Measurements from ENCODE around the gene INPP5A. TPM values are rescaled to one million over a fixed set of nuclear protein-coding genes. Genes with fewer than 3 reads are reported as not detected.

The INPP5A gene
- polyA plus RNA-seq, 4 donors, result 21.1 to 25.0 (median 22.8) TPM

DNA sequence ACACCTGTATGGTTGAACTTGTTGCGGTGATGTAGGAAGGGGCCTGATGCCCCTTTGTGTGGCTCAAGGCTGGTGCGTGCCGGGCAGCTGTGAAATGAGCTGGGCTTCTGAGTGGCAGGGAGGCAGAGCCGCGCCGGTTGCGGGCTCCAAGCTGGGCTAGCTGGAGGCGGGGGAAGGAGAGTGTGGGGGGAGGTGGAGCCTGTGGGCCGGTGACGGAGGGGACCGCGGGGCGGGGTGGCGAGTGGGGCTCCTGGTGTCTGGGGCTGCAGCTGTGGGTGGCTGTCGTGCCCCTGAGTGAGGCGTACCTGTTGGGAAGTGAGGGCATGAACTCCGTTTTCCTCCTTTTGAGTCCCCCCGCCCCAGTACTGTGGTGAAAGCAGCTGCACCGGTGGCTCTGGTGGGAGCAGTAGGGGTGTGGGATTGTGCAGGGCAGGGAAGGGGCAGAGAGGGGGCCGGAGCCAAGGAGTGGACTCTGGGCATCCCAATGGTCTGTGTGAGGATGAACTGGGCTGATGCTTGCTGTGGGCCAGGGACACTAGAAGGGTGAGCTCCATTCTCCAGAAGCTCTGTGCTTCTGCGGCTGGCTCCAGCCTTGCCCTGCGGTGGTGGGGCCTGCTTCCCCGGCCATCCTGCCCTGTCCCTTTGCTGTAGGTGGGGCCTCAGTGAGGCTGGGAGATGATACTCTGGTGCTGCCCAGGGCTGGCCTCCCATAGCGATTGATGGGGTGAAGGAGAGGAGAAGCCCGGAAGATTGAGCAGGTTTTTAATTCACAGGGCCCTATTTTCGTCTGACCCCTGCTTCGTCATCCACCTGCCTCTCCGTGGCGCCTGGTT lies 41.7 kb downstream of the INPP5A start:
- Histone ChIP-seq H3K9me3 (ENCODE audit: control insufficient read depth in 2 of 2, insufficient read depth in 1 of 2, low read depth in 1 of 2, low read length in 1 of 2) (peaks cover 0 to 3% of the 10 kb centered on the region in 2 donors), H3K4me1 (ENCODE audit: control insufficient read depth in 3 of 3, insufficient read depth in 2 of 3, low read depth in 1 of 3, low read length in 2 of 3) (peaks cover 7 to 19% (median 12%) of the 10 kb centered on the region in 3 donors), H3K4me3 (ENCODE audit: low read depth in 1 of 3, low read length in 3 of 3) (no peak overlapping the region), H3K27me3 (ENCODE audit: control insufficient read depth in 3 of 3, insufficient read depth in 3 of 3, low read length in 3 of 3) (no peaks in the 10 kb centered on the region), H3K27ac (ENCODE audit: low read depth in 1 of 3, low read length in 2 of 3) (no peak overlapping the region), H3K36me3 (ENCODE audit: control insufficient read depth in 3 of 3, insufficient read depth in 2 of 3, low read depth in 1 of 3, low read length in 3 of 3) (peaks cover 0 to 7% (median 0%) of the 10 kb centered on the region in 3 donors)
- DNase-seq, result no peak
- WGBS, 3 donors, result 78 to 86% (median 84%) methylated on average over 27 to 29 of the region's 29 CpGs
- no peak for FAIRE-seq

DNA sequence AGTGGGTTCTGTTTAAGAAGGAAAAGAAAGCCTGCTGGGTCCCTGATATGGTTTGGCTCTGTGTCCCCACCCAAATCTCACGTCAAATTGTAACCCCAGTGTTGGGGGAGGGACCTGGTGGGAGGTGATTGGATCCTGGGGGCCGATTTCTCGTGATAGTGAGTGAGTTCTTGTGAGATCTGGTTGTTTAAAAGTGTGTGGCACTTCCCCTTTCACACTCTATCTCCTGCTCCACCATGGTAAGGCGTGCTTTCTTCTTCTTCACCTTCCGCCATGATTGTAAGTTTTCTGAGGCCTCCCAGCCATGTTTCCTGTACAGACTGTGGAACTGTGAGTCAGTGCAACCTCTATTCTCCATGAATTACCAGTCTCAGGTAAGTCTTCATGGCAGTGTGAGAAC lies 42.6 kb downstream of the INPP5A start:
- no peaks in the 10 kb centered on the region for H3K27me3 ChIP-seq (ENCODE audit: control insufficient read depth in 3 of 3, insufficient read depth in 3 of 3, low read length in 3 of 3)
- H3K4me3 ChIP-seq (ENCODE audit: low read depth in 1 of 3, low read length in 3 of 3), result no peak overlapping the region
- DNase-seq, result no peak
- peaks cover 0 to 7% (median 0%) of the 10 kb centered on the region in 3 donors for H3K36me3 ChIP-seq (ENCODE audit: control insufficient read depth in 3 of 3, insufficient read depth in 2 of 3, low read depth in 1 of 3, low read length in 3 of 3)
- H3K9me3 ChIP-seq (ENCODE audit: control insufficient read depth in 2 of 2, insufficient read depth in 1 of 2, low read depth in 1 of 2, low read length in 1 of 2), result peaks cover 0 to 3% of the 10 kb centered on the region in 2 donors
- H3K4me1 ChIP-seq (ENCODE audit: control insufficient read depth in 3 of 3, insufficient read depth in 2 of 3, low read depth in 1 of 3, low read length in 2 of 3), result peaks cover 5 to 13% (median 9%) of the 10 kb centered on the region in 3 donors
- H3K27ac ChIP-seq (ENCODE audit: low read depth in 1 of 3, low read length in 2 of 3), result no peak overlapping the region
- 87 to 97% (median 91%) methylated on average over 5 of the region's 5 CpGs for WGBS, 3 donors
- FAIRE-seq, result no peak

DNA sequence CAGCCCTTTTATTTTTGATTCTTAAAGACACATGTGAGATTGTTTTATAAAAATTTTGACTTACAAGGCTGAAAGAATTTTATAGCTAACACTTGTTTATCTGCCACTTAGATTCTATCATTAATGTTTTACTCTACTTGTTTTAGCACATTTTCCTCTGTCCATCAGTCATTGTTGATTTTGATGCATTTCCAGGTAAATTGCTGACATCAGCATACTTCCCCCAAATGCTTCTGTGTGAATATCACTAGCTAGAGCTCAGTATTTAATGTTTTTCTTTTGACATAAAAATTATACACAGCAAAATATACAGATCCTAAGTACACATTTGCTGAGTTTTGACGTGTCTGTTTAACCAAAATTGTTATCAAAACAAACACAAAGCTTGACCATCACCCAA lies 43.0 kb downstream of the INPP5A start:
- DNase-seq (no peak), FAIRE-seq (no peak)
- peaks cover 0 to 3% of the 10 kb centered on the region in 2 donors for H3K9me3 ChIP-seq (ENCODE audit: control insufficient read depth in 2 of 2, insufficient read depth in 1 of 2, low read depth in 1 of 2, low read length in 1 of 2)
- H3K36me3 ChIP-seq (ENCODE audit: control insufficient read depth in 3 of 3, insufficient read depth in 2 of 3, low read depth in 1 of 3, low read length in 3 of 3), result peaks cover 0 to 7% (median 0%) of the 10 kb centered on the region in 3 donors
- WGBS, 3 donors, result 66 to 86% (median 85%) methylated on average over 1 of the region's 1 CpG
- H3K27ac ChIP-seq (ENCODE audit: low read depth in 1 of 3, low read length in 2 of 3), result no peak overlapping the region
- peaks cover under 1 to 9% (median 6%) of the 10 kb centered on the region in 3 donors for H3K4me1 ChIP-seq (ENCODE audit: control insufficient read depth in 3 of 3, insufficient read depth in 2 of 3, low read depth in 1 of 3, low read length in 2 of 3)
- no peaks in the 10 kb centered on the region for H3K27me3 ChIP-seq (ENCODE audit: control insufficient read depth in 3 of 3, insufficient read depth in 3 of 3, low read length in 3 of 3)
- no peak overlapping the region for H3K4me3 ChIP-seq (ENCODE audit: low read depth in 1 of 3, low read length in 3 of 3)

DNA sequence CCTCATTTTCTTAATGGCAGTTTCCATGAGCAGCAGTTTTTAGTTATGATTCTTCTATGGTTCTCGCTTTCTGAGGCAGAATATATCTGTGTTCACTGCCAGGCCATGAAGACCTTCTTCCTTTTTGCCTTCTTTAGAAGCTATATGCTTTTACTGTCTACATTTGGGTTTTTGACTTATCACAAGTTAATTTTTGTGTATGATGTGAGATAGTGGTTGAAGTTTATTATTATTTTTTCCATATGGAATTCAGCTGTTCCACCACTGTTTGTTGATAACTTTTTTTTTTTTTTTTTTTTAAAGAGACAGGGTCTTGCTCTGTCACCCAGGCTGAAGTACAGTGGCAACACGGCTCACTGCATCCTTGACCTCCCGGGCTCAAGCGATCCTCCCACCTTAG lies 44.5 kb downstream of the INPP5A start:
- H3K4me1 ChIP-seq (ENCODE audit: control insufficient read depth in 3 of 3, insufficient read depth in 2 of 3, low read depth in 1 of 3, low read length in 2 of 3), result peaks cover 0 to 3% (median 2%) of the 10 kb centered on the region in 3 donors
- no peak for FAIRE-seq

DNA sequence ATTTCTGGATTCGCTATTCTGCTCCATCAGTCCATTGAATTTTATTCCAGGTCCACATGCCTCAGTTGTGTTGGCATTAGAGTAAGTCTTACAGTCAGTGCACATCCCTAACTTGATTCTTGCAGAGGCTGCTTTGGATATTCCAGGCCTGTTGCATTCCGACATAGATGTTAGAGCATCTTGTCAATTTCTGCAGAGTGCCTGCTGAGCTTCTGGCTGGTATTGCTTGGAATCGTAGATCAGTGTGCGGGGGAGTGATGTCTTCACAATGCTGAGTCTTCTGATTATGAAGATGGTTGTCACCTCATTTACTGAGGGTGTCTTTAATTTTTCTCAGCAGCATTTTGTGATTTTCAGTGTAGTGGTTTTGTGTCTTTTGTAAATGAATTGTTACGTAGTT lies 45.2 kb downstream of the INPP5A start:
- no peaks in the 10 kb centered on the region for H3K27me3 ChIP-seq (ENCODE audit: control insufficient read depth in 3 of 3, insufficient read depth in 3 of 3, low read length in 3 of 3)
- FAIRE-seq (no peak), DNase-seq (no peak)
- 92 to 94% (median 93%) methylated on average over 5 of the region's 5 CpGs for WGBS, 3 donors
- H3K4me3 ChIP-seq (ENCODE audit: low read depth in 1 of 3, low read length in 3 of 3), result no peak overlapping the region
- H3K36me3 ChIP-seq (ENCODE audit: control insufficient read depth in 3 of 3, insufficient read depth in 2 of 3, low read depth in 1 of 3, low read length in 3 of 3), result peaks cover 0 to 13% (median 0%) of the 10 kb centered on the region in 3 donors
- H3K27ac ChIP-seq (ENCODE audit: low read depth in 1 of 3, low read length in 2 of 3), result no peak overlapping the region
- H3K4me1 ChIP-seq (ENCODE audit: control insufficient read depth in 3 of 3, insufficient read depth in 2 of 3, low read depth in 1 of 3, low read length in 2 of 3), result peaks cover 0 to 3% (median 0%) of the 10 kb centered on the region in 3 donors
- peaks cover 0 to 3% of the 10 kb centered on the region in 2 donors for H3K9me3 ChIP-seq (ENCODE audit: control insufficient read depth in 2 of 2, insufficient read depth in 1 of 2, low read depth in 1 of 2, low read length in 1 of 2)

More for the DNA sequence above, 44.5 kb downstream of the INPP5A start:
- H3K27ac ChIP-seq (ENCODE audit: low read depth in 1 of 3, low read length in 2 of 3), result no peak overlapping the region
- DNase-seq, result no peak
- H3K27me3 ChIP-seq (ENCODE audit: control insufficient read depth in 3 of 3, insufficient read depth in 3 of 3, low read length in 3 of 3), result no peaks in the 10 kb centered on the region
- H3K9me3 ChIP-seq (ENCODE audit: control insufficient read depth in 2 of 2, insufficient read depth in 1 of 2, low read depth in 1 of 2, low read length in 1 of 2), result peaks cover 0 to 3% of the 10 kb centered on the region in 2 donors
- H3K4me3 ChIP-seq (ENCODE audit: low read depth in 1 of 3, low read length in 3 of 3), result no peak overlapping the region
- peaks cover 0 to 12% (median 0%) of the 10 kb centered on the region in 3 donors for H3K36me3 ChIP-seq (ENCODE audit: control insufficient read depth in 3 of 3, insufficient read depth in 2 of 3, low read depth in 1 of 3, low read length in 3 of 3)
- 91 to 96% (median 93%) methylated on average over 4 of the region's 4 CpGs for WGBS, 3 donors

DNA sequence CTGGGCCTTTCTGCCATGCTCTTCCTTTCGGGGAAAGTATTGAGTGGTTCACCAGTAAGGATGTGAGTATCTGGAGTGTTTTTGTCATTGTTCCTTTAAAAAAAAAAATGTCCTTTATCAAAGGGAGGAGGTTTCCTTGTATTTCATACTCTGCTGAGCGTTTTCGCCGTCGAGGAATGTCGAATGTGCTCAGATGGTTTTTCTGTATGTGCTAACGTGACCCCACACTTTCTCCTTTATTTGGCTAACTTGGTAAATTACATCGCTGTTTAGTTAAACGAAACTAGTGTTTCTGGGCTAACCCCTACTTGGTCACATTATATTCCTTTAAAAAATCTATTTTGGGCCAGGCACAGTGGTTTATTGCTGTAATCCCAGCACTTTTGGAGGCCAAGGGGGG lies 45.9 kb downstream of the INPP5A start:
- H3K9me3 ChIP-seq (ENCODE audit: control insufficient read depth in 2 of 2, insufficient read depth in 1 of 2, low read depth in 1 of 2, low read length in 1 of 2), result peaks cover 0 to 3% of the 10 kb centered on the region in 2 donors
- H3K4me1 ChIP-seq (ENCODE audit: control insufficient read depth in 3 of 3, insufficient read depth in 2 of 3, low read depth in 1 of 3, low read length in 2 of 3), result peaks cover 0 to 6% (median 3%) of the 10 kb centered on the region in 3 donors
- peaks cover 0 to 15% (median 0%) of the 10 kb centered on the region in 3 donors for H3K36me3 ChIP-seq (ENCODE audit: control insufficient read depth in 3 of 3, insufficient read depth in 2 of 3, low read depth in 1 of 3, low read length in 3 of 3)
- H3K27me3 ChIP-seq (ENCODE audit: control insufficient read depth in 3 of 3, insufficient read depth in 3 of 3, low read length in 3 of 3), result no peaks in the 10 kb centered on the region
- 82 to 92% (median 82%) methylated on average over 9 of the region's 9 CpGs for WGBS, 3 donors
- no peak overlapping the region for H3K4me3 ChIP-seq (ENCODE audit: low read depth in 1 of 3, low read length in 3 of 3)
- no peak overlapping the region for H3K27ac ChIP-seq (ENCODE audit: low read depth in 1 of 3, low read length in 2 of 3)
- no peak for DNase-seq
- no peak for FAIRE-seq

DNA sequence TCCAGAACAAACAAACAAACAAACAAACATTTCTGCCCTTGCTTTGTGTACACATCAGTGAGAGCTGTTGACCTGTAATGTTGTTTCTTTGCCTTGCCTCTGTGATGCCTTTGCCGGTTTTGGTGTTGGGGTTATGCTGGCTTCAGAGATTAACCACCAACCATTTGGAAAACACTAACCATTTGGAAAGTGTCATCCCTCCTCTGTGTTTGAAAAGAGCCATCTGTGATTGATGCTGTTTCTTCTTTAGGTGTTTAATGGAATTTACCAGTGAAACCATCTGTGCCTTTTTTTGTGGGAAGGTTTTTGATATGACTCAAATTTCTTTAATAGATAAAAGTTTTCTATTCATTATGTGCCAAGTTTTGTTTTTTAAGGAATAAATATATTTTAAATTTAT lies 46.5 kb downstream of the INPP5A start:
- FAIRE-seq (no peak), DNase-seq (no peak)
- H3K27ac ChIP-seq (ENCODE audit: low read depth in 1 of 3, low read length in 2 of 3), result no peak overlapping the region
- H3K9me3 ChIP-seq (ENCODE audit: control insufficient read depth in 2 of 2, insufficient read depth in 1 of 2, low read depth in 1 of 2, low read length in 1 of 2), result peaks cover 0 to 3% of the 10 kb centered on the region in 2 donors
- peaks cover 0 to 15% (median 0%) of the 10 kb centered on the region in 3 donors for H3K36me3 ChIP-seq (ENCODE audit: control insufficient read depth in 3 of 3, insufficient read depth in 2 of 3, low read depth in 1 of 3, low read length in 3 of 3)
- H3K4me1 ChIP-seq (ENCODE audit: control insufficient read depth in 3 of 3, insufficient read depth in 2 of 3, low read depth in 1 of 3, low read length in 2 of 3), result peaks cover 0 to 12% (median 7%) of the 10 kb centered on the region in 3 donors
- 77 to 91% (median 84%) methylated on average over 1 of the region's 1 CpG for WGBS, 3 donors
- H3K27me3 ChIP-seq (ENCODE audit: control insufficient read depth in 3 of 3, insufficient read depth in 3 of 3, low read length in 3 of 3), result no peaks in the 10 kb centered on the region
- H3K4me3 ChIP-seq (ENCODE audit: low read depth in 1 of 3, low read length in 3 of 3), result no peak overlapping the region

DNA sequence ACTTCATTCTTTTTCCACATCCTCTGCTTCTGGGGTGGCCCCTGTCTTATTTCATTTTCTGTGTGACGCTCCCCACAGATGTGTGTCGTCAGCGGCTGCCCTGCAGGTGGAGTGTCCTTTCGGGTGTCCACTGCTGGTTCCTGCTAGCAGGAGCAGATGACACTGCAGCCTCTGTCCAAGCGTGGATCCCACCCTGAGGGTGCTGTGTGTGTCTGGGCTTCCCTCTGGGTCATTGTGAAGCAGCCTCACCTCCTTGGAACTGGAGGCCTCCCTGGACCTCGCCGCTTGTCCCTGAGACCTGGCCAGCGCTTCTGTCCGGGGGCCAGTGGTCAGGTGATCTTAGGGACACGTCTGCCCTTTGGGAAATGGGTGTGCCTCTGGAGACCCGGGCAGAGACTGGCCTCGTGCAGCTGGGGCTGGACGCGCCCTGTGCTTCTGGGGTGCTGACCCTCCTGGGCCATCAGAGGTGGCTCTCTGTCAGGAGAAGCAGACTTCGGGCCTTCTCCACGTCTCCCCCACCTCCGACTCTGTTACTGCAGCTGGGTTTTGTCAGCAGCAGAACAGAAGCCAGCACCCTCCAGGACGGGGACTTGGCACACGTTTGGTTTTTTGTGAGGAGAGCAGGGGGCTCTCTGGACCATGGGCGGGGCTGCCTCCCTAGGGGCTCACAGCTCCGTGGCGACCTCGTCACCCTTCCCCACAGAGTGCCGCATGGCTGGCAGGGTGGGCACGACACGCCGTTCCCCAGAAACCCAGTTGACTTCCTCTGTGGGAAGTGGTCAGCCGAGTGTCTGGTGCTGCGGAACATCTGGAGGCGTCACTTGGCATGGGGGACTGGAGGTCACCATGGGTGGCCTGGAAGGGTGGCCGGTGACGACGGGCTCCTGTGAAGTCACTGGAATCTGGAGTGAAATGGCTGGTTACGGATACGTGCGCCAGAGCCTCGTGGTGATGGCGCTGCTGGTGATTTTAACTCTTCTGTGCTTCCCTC lies 48.4 kb downstream of the INPP5A start:
- DNase-seq, result no peak
- WGBS, 3 donors, result 68 to 87% (median 80%) methylated on average over 38 of the region's 38 CpGs
- no peak for FAIRE-seq
- H3K27me3 ChIP-seq (ENCODE audit: control insufficient read depth in 3 of 3, insufficient read depth in 3 of 3, low read length in 3 of 3), result no peaks in the 10 kb centered on the region
- peaks cover 3 to 17% (median 11%) of the 10 kb centered on the region in 3 donors for H3K4me1 ChIP-seq (ENCODE audit: control insufficient read depth in 3 of 3, insufficient read depth in 2 of 3, low read depth in 1 of 3, low read length in 2 of 3)
- no peak overlapping the region for H3K27ac ChIP-seq (ENCODE audit: low read depth in 1 of 3, low read length in 2 of 3)
- no peak overlapping the region for H3K4me3 ChIP-seq (ENCODE audit: low read depth in 1 of 3, low read length in 3 of 3)
- peaks cover 0 to 17% (median 0%) of the 10 kb centered on the region in 3 donors for H3K36me3 ChIP-seq (ENCODE audit: control insufficient read depth in 3 of 3, insufficient read depth in 2 of 3, low read depth in 1 of 3, low read length in 3 of 3)
- peaks cover 0 to 13% of the 10 kb centered on the region in 2 donors for H3K9me3 ChIP-seq (ENCODE audit: control insufficient read depth in 2 of 2, insufficient read depth in 1 of 2, low read depth in 1 of 2, low read length in 1 of 2)
